ENCODE data around the gene TOMM5.

DNA sequence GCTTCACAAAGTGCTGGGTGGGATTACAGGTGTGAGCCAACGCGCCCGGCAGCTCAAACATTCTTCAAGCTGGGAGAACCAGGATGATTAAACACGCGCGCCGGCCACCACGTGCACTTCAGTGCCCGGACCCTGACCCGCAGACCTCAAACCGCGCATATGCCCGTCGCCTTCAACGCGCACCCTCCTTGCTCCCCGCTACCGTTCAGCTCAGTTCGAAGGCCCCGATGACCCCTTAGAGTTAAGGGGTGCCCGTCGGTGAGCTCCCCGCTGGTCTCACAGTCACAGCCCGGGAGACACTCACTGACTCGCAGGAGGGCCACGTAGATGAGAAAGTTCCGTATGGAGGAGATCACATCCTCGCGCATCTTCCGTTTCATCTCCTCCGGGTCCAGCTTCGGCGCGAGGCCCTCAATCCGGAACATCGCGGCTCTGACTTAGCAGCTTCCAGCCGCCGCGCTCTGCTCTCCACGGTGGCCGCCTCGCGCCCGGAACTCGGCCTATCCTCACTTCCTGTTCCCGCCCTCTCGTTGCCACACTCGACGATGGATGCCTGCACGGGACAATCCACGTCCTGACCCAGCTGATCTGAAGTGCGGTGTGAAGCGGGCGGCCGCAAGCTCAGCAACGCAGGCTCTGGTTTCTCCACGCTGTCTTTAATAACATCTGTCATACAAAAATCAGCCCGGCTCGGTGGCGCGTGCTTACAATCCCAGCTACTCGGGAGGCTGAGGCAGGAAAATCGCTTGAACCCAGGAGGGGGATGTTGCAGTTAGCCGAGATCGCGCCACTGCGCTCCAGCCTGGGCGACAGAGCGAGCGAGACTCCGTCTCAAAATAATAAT is at the start of gene TOMM5:
- TF ChIP-seq EP300 (IDR thresholded peaks at IDR 0.05; ENCODE audit: borderline replicate concordance in 1 of 2, low read depth in 1 of 2, low read length in 1 of 2) (no peak), USF2 (IDR thresholded peaks at IDR 0.05; ENCODE audit: borderline replicate concordance, low read depth, low read length) (no peak), POLR2AphosphoS5 (IDR thresholded peaks at IDR 0.05; ENCODE audit: low read depth, low read length) (peak; percentile 95), USF1 (IDR thresholded peaks at IDR 0.05; ENCODE audit: borderline replicate concordance, low read depth) (no peak; the same call in 1 of the 2 replicates), CHD2 (IDR thresholded peaks at IDR 0.05; ENCODE audit: low read length, partially characterized antibody) (peak; percentile 65)
- TF ChIP-seq, protein P1, sequence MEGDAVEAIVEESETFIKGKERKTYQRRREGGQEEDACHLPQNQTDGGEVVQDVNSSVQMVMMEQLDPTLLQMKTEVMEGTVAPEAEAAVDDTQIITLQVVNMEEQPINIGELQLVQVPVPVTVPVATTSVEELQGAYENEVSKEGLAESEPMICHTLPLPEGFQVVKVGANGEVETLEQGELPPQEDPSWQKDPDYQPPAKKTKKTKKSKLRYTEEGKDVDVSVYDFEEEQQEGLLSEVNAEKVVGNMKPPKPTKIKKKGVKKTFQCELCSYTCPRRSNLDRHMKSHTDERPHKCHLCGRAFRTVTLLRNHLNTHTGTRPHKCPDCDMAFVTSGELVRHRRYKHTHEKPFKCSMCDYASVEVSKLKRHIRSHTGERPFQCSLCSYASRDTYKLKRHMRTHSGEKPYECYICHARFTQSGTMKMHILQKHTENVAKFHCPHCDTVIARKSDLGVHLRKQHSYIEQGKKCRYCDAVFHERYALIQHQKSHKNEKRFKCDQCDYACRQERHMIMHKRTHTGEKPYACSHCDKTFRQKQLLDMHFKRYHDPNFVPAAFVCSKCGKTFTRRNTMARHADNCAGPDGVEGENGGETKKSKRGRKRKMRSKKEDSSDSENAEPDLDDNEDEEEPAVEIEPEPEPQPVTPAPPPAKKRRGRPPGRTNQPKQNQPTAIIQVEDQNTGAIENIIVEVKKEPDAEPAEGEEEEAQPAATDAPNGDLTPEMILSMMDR (IDR thresholded peaks at IDR 0.05), result no peak
- TF ChIP-seq, protein P2, sequence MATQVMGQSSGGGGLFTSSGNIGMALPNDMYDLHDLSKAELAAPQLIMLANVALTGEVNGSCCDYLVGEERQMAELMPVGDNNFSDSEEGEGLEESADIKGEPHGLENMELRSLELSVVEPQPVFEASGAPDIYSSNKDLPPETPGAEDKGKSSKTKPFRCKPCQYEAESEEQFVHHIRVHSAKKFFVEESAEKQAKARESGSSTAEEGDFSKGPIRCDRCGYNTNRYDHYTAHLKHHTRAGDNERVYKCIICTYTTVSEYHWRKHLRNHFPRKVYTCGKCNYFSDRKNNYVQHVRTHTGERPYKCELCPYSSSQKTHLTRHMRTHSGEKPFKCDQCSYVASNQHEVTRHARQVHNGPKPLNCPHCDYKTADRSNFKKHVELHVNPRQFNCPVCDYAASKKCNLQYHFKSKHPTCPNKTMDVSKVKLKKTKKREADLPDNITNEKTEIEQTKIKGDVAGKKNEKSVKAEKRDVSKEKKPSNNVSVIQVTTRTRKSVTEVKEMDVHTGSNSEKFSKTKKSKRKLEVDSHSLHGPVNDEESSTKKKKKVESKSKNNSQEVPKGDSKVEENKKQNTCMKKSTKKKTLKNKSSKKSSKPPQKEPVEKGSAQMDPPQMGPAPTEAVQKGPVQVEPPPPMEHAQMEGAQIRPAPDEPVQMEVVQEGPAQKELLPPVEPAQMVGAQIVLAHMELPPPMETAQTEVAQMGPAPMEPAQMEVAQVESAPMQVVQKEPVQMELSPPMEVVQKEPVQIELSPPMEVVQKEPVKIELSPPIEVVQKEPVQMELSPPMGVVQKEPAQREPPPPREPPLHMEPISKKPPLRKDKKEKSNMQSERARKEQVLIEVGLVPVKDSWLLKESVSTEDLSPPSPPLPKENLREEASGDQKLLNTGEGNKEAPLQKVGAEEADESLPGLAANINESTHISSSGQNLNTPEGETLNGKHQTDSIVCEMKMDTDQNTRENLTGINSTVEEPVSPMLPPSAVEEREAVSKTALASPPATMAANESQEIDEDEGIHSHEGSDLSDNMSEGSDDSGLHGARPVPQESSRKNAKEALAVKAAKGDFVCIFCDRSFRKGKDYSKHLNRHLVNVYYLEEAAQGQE (IDR thresholded peaks at IDR 0.05; ENCODE audit: low read depth, low read length), result peak; percentile 73
- TF ChIP-seq, protein P3, sequence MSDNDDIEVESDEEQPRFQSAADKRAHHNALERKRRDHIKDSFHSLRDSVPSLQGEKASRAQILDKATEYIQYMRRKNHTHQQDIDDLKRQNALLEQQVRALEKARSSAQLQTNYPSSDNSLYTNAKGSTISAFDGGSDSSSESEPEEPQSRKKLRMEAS (IDR thresholded peaks at IDR 0.05; ENCODE audit: low read depth), result peak; percentile 87
